Neural cell (in vitro differentiated cells): ENCODE data around the gene ADAMTS20. TPM values are rescaled to one million over a fixed set of nuclear protein-coding genes. Genes with fewer than 3 reads are reported as not detected.

ENCODE experiments used
- H2AFZ ChIP-seq: fragments of 200-600, 300-800 bp; sonication (generic), shearing (Covaris generic); 2 replicates; pipeline ENCODE4 v1.6.0; 2014; ENCODE audit warnings: low read depth, mild to moderate bottlenecking, antibody characterized with exemption, low read length, moderate library complexity
- H3F3A ChIP-seq: fragments of 200-600 bp; shearing (Covaris generic); 2 replicates; pipeline ENCODE4 v1.6.1; 2016; ENCODE audit warnings: mild to moderate bottlenecking, moderate library complexity, mixed read lengths, antibody characterized with exemption, low read length; ENCODE audit not compliant: insufficient read depth, poor library complexity, severe bottlenecking
- H3K27ac ChIP-seq: fragments of 200-600, 300-800 bp; sonication (generic), shearing (Covaris generic); 2 replicates; pipeline ENCODE4 v1.5.1; 2014; ENCODE audit warnings: mild to moderate bottlenecking, low read length, moderate library complexity
- H3K27me3 ChIP-seq: fragments of 300-800, 200-600 bp; sonication (generic), shearing (Covaris generic); 2 replicates; pipeline ENCODE4 v1.6.0; 2014; ENCODE audit warnings: mild to moderate bottlenecking, low read depth, low read length, moderate library complexity; ENCODE audit not compliant: insufficient read depth
- H3K36me3 ChIP-seq: fragments of 300-800, 200-600 bp; sonication (generic), shearing (Covaris generic); 2 replicates; pipeline ENCODE4 v1.5.1; 2014; ENCODE audit warnings: mild to moderate bottlenecking, antibody characterized with exemption, low read length, moderate library complexity; ENCODE audit not compliant: insufficient read depth
- H3K4me2 ChIP-seq: fragments of 300-800, 200-600 bp; sonication (generic), shearing (Covaris generic); 2 replicates; pipeline ENCODE4 v1.6.0; 2014; ENCODE audit warnings: mild to moderate bottlenecking, low read length
- H3K4me3 ChIP-seq: fragments of 300-800, 200-600 bp; sonication (generic), shearing (Covaris generic); 2 replicates; pipeline ENCODE4 v1.5.1; 2014; ENCODE audit warnings: mild to moderate bottlenecking, low read length, moderate library complexity
- H3K79me2 ChIP-seq: fragments of 200-600 bp; shearing (Covaris generic); replicated peaks from 2 replicates; pipeline ENCODE4 v1.6.0; 2014; ENCODE audit warnings: mild to moderate bottlenecking, low read length, moderate library complexity; ENCODE audit not compliant: insufficient read depth
- H3K9ac ChIP-seq: fragments of 300-800, 200-600 bp; sonication (generic), shearing (Covaris generic); 2 replicates; pipeline ENCODE4 v1.6.1; 2016; ENCODE audit warnings: mild to moderate bottlenecking, low read length, mixed read lengths
- H3K9me2 ChIP-seq: fragments of 200-600 bp; shearing (Covaris generic); 2 replicates; pipeline ENCODE4 v1.6.1; 2016; ENCODE audit warnings: mild to moderate bottlenecking, low read length, mixed read lengths; ENCODE audit not compliant: insufficient read depth
- H3K9me3 ChIP-seq: fragments of 200-600, 300-800 bp; sonication (generic), shearing (Covaris generic); 2 replicates; pipeline ENCODE4 v1.6.1; 2016; ENCODE audit warnings: mild to moderate bottlenecking, mixed run types, low read length, moderate library complexity, mixed read lengths
- H4K20me1 ChIP-seq: fragments of 200-600 bp; shearing (Covaris generic); 2 replicates; pipeline ENCODE4 v1.6.1; 2016; ENCODE audit warnings: mild to moderate bottlenecking, mixed run types; ENCODE audit not compliant: insufficient read depth
- CTCF ChIP-seq: fragments of 450-650 bp; IDR thresholded peaks from 2 replicates; pipeline ENCODE4 v1.5.1; 2014; ENCODE audit warnings: antibody characterized with exemption, mild to moderate bottlenecking, moderate library complexity; ENCODE audit not compliant: poor library complexity, severe bottlenecking
- EP300 ChIP-seq: fragments of 450-650 bp; conservative IDR thresholded peaks from 2 replicates; pipeline ENCODE4 v1.6.1; 2014; ENCODE audit warnings: antibody characterized with exemption, mild to moderate bottlenecking, moderate library complexity; ENCODE audit not compliant: poor library complexity, severe bottlenecking
- EZH2 ChIP-seq: fragments of 200-600, 300-800 bp; shearing (Covaris generic), sonication (generic); IDR thresholded peaks from 2 replicates; pipeline ENCODE4 v1.6.1; 2014; ENCODE audit warnings: antibody characterized with exemption, low read length, borderline replicate concordance, mild to moderate bottlenecking; ENCODE audit not compliant: insufficient read depth, poor library complexity, severe bottlenecking
- MXI1 ChIP-seq: fragments of 450-650 bp; conservative IDR thresholded peaks from 2 replicates; pipeline ENCODE4 v1.6.1; 2014; ENCODE audit warnings: antibody characterized with exemption, mild to moderate bottlenecking; ENCODE audit not compliant: poor library complexity, severe bottlenecking
- POLR2AphosphoS5 ChIP-seq: IDR thresholded peaks from 2 replicates; pipeline ENCODE4 v1.6.1; 2012
- RAD21 ChIP-seq: fragments of 450-650 bp; conservative IDR thresholded peaks from 2 replicates; pipeline ENCODE4 v1.6.1; 2014; ENCODE audit warnings: antibody characterized with exemption, mild to moderate bottlenecking, moderate library complexity
- REST ChIP-seq: IDR thresholded peaks from 2 replicates; pipeline ENCODE4 v1.6.1; 2012; ENCODE audit warnings: borderline replicate concordance
- SMC3 ChIP-seq: fragments of 450-650 bp; conservative IDR thresholded peaks from 2 replicates; pipeline ENCODE4 v1.6.1; 2014; ENCODE audit warnings: antibody characterized with exemption, mild to moderate bottlenecking, moderate library complexity; ENCODE audit not compliant: poor library complexity
- TAF1 ChIP-seq: IDR thresholded peaks from 2 replicates; pipeline ENCODE4 v1.6.1; 2012; ENCODE audit warnings: low read depth
- polyA plus RNA-seq: library from polyadenylated mRNA; depleted of rRNA; stranded (reverse); fragments of >200 nt; gene quantifications from 2 replicates; pipeline ENCODE4 v1.2.3, GENCODE V29; 2014

ADAMTS20 gene
- polyA plus RNA-seq, 1 donor from 2014 or later = 0.72 TPM

- Histone ChIP-seq H3K9me3 (no peaks in the 10 kb centered on the region), H3K9me2 (no peaks in the 10 kb centered on the region), H3K36me3 (no peaks in the 10 kb centered on the region), H4K20me1 (no peaks in the 10 kb centered on the region), H3K79me2 (no peaks in the 10 kb centered on the region), H2AFZ (no peak overlapping the region), H3K27me3 (no peaks in the 10 kb centered on the region), H3K9ac (no peak overlapping the region), H3K27ac (no peak overlapping the region), H3K4me2 (no peak overlapping the region), H3K4me3 (no peak overlapping the region), H3F3A (no peaks in the 10 kb centered on the region)
- TF ChIP-seq SMC3 (no peak), CTCF (no peak), REST (no peak), MXI1 (no peak), EP300 (no peak), TAF1 (no peak), RAD21 (no peak), POLR2AphosphoS5 (no peak), EZH2 (no peak)
Measured at GRCh38 chr12:43416981-43417380, 135.0 kb downstream of the ADAMTS20 start.

GRCh38 chr12:43407816-43408645 lies 144.0 kb downstream of the ADAMTS20 start:
- H3K9ac ChIP-seq = no peak overlapping the region
- H4K20me1 ChIP-seq = no peaks in the 10 kb centered on the region
- no peak overlapping the region for H3K27ac ChIP-seq
- no peaks in the 10 kb centered on the region for H3K79me2 ChIP-seq
- no peak overlapping the region for H3K4me3 ChIP-seq
- no peaks in the 10 kb centered on the region for H3K36me3 ChIP-seq
- H3F3A ChIP-seq = no peaks in the 10 kb centered on the region
- TF ChIP-seq REST (no peak), TAF1 (no peak), EZH2 (no peak), POLR2AphosphoS5 (no peak), EP300 (no peak), CTCF (no peak), RAD21 (no peak), SMC3 (no peak), MXI1 (no peak)
- H3K9me2 ChIP-seq = no peaks in the 10 kb centered on the region
- H3K9me3 ChIP-seq = no peaks in the 10 kb centered on the region
- H3K27me3 ChIP-seq = no peaks in the 10 kb centered on the region
- no peak overlapping the region for H3K4me2 ChIP-seq
- no peak overlapping the region for H2AFZ ChIP-seq
